Stimulated activated CD8-positive, alpha-beta memory T cell treated with anti-CD3 and anti-CD28 coated beads, Interleukin-4, amount 100 ng/mL, for 48 hours (primary cell): ENCODE measurements around the gene PGBD5.

Source experiments
- DNase-seq: peaks from one replicate; pipeline ENCODE4 v3.0.0-alpha.2; 2020

PGBD5 gene

DNA sequence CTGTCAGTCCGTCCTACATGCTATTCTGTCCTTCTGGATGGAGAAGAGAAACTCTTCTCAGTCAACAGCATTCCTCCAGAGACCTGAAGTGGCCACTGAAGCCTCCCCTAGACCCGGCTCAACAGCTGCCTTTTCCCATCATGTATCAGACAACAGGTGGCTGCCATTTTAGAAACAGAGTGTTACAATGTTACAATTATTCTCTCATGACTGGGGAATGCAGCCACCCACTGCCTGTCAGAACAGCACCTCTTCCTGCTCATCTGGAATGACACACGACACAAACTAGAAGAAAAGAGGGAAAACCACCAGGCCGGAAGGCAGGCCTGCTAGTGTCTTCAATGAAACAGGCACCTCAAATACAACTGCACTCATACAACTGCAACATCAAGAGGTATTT lies 105.3 kb downstream of the PGBD5 start:
- no peak for DNase-seq

DNA sequence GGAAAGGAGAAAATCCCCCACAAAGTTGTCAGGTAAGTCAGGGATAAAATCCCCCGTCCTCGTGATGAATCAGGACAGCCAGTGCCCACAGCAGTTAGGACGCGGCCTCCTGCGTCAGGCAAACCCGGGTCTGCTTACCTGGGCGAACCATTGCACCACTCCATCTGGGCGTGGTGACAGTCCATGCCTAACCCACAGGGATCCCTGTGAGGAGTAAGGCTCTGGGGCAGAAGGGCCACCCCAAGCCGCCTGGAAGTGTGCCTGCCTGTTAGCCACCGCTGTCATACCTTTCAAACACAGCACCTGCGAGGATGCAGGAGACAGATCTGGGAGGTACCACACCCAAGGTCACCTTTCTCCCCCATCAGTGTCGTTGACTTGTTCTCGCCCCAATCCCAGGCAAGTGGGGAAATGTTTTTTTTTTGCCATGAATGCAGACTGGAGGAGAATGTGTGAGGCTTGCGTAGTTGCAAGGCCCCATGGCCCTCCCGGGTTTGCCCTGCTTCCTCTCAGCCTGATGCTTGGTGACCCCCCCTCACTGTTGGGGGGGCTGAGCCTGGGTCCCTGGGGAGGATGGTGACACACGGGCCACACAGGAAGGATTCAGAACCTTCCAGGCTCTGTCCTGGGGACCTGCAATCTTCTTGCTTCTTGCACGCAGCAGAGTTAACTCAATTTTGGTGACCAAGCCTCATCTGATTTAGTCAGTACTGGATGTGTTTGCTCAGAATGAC lies 107.0 kb downstream of the PGBD5 start:
- no peak for DNase-seq

DNA sequence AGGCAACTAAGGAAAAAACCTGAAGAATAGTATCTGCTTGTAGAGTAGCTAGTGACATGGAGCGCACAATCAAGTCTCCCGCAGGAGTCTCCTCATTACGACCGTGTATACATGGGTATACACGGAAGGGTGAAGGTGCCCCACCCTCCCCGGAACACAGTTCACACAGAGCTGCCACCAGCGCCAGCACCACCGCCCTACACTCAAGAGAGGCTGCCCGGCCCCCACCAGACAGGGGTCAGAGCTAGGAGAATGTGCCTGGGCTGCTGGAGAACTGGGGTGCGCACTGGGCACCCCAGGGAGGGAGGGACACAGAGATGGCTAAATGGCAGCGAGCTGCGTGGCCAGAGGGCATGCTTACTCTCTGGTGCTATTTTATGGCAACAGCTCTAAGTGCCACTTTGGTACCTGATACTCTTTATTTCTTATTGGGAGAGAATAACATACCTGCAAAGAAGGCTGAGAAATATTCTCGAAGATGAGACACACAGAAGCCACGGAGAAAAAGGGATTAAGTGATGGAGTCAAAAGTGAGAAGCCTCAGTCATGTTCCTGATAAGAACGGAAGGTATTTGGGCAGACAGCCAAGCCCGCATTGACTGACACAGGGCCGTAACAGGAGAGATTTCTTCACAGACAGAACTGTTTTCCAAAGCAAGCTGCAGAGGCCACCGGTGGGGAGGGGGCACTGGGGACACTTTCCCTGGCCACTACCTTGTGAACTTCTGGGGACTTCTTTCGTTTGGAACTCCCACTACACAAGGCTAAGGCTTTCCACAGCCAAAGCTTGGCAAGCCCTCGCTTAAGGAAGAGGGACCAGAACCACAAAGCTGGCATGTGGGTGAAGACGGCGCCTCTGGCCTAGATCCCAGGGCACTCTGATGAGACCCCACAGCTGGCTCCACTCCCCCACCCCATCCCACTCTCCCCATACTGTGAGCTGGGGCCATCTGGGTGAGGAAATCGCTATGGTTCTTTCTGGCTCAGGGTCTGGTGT lies 108.0 kb downstream of the PGBD5 start:
- no peak for DNase-seq

DNA sequence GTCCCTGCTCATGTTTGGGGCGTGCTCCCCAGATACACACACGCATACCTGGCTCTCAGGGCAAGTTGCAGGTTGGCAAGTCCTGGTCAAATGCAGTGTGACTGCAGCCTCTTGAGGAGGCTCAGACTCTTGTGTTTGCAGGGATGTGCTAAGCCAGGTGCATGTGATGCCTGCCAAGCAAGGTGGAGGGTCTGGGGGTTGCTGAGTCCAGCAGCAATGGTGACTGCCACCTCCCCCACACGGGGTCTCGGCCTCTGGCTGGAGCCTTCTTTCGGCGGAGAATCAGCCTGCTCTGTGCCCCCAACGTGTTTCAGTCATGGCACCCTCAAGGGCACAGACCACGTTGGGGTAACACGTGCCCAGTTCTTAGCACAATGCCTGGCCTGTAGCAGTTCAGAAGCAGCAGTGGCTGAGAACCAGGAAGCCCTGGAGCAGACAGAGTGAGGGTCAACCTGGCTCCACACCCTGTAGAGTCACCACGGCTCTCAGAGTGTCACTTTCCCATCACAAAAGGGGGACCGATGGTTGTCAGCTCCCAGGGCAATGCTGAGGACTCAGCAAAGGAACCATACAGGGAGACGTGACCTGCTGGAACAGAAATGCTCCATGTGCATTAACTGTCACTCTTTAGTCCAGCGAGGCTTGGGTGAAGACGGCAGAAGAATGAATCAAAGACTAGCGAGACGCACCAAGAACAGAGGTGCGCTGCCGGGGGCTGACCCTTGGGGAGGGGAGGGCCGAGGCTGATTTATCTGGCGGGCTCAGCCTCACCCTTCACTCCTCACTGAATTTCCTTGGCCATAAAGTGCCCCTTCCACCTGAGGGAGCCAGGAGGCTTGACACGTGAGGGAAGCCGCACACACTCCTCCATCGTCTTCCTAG lies 109.0 kb downstream of the PGBD5 start:
- DNase-seq: no peak

DNA sequence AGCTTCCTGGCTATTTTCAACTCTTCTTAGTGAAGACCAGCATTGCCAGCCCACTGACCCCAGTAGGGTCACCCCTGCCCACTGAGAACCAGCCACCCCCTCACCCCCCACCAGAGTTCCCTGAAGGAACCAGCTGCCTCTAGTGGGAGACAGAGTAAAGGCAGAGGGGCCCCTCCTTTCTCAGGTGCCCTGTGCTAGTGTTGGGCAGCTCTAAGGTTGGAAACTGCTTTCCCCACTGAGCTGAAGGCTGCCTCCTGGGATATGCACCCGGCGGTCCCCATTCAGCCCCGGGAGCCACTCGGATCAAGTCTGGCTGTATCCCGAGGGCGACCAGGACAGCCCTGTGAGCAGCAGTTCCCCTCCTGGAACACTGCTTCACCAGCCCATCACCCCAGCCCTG lies 111.0 kb downstream of the PGBD5 start:
- no peak for DNase-seq

DNA sequence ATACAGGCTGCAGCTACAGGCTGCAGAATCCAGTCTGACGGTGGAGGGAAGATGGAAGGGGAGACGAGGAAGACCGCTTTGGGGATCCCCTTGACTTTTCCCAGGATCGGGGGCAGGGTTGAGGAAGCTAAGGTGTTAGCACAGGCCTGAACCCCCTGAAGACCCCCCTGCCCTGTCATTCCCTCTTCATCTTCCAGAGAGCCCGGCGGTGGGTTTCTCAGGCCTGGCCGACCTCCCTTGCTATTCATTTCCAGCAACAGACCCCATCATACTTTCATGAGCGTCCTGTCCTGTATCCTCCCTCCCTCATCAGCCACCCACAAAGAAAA lies 112.0 kb downstream of the PGBD5 start:
- DNase-seq: no peak

GRCh38 chr1:230313453-230314141 lies 112.5 kb downstream of the PGBD5 start:
- DNase-seq: no peak

- DNase-seq: no peak
Measured at GRCh38 chr1:230312676-230313075, 113.5 kb downstream of the PGBD5 start.

DNA sequence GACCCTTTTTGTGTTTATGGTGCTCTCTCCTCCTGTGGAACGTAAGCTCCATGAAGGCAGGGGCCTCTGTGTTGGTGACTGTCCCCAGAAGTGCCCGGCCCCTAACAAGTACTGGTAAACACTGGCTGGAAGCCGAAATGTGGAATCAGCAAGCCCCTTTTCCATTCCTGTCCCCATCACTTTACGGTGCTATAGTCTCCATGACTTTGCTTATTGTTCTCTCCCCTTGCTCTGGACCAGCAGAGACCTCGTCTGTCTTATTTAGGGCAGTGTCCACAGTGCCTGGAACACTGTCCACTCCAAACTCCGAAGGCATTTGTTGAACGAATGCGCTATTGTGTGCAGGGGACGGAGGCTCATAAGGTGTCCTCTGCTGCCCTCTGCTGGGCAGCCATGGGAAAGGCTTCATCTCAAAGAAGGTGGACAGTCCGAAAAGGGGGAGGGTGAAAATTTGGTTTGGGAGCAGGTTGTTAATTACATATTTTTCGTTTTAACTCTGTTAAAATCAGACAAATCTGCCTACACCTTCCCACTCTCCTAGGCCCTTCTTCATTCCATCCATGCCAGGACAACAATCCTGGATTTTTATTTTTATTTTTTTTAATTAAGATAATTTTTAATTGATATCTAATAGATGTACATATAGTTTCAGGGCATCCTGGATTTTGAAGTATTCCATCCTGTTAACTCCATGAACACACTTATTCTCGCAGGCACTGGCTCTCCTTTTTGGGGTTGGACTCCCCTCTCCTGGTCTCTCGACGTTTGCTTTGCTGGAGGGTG lies 115.6 kb downstream of the PGBD5 start:
- peak; percentile 75 for DNase-seq

DNA sequence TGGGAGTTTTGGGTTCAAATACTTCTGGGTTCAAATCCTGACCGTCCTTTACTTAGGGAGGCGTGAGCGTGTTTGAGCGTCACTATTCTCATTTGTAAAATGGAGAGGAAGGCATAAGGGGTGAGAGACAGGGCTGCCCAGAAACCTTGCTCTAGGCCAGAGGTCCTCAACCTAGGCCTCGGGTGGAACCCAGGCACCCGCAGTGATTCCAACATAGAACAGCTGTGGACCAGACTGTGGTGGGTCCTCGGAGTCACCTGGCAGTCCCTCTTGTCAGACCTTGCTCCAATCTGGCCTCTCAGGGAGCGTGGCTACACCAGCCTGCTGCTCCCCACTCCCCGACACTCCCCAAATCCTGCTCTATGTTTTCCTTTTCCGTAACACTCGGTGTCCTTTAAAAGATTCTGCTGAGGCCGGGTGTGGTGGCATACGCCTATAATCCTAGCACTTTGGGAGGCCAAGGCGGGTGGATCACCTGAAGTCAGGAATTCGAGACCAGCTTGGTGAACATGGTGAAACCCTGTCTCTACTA lies 116.4 kb downstream of the PGBD5 start:
- no peak for DNase-seq

DNA sequence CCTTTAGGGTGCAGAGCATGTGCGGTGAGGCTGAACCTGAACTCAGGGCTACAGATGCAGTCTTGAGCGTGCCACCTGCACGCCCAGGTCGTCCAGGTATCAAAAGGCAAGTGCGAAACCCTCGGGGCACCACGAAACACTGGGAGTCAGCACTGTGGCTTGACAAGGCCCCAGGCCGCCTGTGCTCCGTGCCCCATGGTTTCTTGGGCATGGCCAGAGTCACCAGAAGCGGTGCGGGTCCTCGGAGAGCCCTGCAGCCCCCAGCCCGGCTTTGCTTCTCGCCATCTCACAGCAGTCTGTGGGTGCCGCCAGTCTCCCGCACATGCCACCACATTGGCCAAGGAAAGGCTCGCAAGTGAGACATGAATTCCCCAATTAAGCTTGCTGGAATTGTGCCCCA lies 117.3 kb downstream of the PGBD5 start:
- no peak for DNase-seq

DNA sequence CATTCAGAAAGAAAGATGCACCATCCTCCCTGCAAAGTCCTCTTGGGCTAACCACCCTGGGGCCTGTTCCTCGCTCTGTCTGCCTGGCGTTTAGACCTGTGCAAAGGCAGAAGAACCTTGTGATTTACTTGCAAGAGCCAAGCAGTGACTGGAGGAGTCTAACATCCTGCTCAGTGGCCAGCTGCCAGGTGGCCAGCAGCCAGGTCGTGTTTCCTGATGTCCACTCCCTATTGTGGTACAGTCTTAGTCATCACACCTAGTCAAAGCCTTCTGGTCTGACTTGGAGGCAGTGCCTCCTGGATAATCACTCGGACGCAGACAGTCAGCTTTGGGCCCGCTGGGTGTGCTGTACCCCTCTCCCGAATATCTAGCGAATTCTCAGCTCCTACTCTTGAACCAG lies 118.1 kb downstream of the PGBD5 start:
- no peak for DNase-seq

DNA sequence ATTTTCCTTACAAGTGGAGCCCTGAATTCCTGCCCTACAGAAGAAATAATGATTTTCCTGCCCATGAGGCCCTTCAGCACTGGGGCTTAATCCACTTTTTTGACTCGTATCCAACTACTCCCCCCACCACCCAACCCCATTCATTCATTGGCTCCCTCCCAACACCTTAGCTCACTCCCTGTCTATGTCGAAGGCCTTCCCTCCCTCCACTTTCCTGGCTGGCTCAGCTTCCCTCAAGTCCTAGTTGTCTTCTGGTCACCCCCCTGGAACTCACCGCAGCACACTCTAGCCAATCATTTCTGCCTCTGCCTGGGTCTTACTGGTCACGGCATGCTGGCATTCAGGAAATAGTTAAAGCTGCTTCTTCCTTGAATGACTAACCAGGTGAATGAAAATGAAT lies 118.9 kb downstream of the PGBD5 start:
- no peak for DNase-seq

DNA sequence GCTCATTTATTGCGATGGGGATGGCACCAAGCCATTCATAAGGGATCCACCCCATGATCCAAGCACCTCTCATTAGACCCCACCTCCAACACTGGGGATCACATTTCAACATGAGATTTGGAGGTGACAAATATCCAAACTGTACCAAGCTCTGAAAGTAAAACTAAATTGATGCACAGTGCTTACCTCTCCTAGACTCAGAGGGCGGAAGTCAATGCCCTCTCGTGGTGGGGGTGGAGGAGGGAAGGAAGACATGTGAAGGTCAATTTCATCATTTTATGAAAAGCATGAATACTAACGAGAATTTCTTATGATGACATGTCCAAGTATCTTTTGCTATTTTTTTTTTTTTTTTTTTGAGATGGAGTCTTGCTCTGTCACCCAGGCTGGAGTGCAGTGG lies 120.0 kb downstream of the PGBD5 start:
- DNase-seq: peak; percentile 51

GRCh38 chr1:230303822-230304221 lies 122.3 kb downstream of the PGBD5 start:
- DNase-seq: no peak

DNA sequence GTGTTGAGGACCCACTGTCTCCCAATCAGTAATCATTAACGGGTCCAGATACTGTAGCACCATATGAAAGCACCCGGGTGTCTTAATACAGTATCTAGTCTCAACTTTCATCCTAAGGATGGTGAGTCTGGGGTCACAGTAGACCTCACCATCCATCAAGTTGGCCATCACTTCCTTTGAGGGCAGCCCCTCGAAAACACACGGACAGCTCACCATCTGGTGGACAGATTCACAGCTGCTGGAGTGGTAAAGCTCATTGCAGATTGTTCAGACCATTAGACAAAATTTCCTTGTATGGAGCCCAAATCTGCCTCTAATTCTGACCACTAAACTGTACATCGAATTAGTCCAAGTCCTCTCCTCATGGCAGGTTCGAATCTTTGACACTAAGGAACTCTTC lies 123.1 kb downstream of the PGBD5 start:
- DNase-seq: no peak

GRCh38 chr1:230301822-230302221 lies 124.3 kb downstream of the PGBD5 start:
- DNase-seq: no peak

DNA sequence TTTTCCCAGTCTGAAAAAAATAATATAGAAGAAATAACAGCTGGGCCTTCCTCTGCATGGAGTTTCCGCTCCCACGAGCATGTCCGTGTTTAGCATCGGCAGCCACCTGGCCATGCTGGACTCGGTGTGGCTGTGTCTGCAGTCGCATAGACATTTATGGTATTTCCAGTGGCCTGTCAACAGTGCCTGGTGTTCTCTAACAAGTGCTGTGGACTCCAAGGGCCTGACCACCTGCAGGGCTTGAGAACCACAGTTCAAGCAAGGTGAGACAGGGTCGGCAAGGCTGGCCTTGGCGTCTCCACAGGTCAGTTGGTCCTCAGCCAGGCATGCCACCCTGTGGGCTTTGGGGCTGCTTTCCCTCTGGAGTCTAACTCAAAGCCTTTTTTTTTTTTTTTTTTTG lies 124.8 kb downstream of the PGBD5 start:
- DNase-seq: no peak

DNA sequence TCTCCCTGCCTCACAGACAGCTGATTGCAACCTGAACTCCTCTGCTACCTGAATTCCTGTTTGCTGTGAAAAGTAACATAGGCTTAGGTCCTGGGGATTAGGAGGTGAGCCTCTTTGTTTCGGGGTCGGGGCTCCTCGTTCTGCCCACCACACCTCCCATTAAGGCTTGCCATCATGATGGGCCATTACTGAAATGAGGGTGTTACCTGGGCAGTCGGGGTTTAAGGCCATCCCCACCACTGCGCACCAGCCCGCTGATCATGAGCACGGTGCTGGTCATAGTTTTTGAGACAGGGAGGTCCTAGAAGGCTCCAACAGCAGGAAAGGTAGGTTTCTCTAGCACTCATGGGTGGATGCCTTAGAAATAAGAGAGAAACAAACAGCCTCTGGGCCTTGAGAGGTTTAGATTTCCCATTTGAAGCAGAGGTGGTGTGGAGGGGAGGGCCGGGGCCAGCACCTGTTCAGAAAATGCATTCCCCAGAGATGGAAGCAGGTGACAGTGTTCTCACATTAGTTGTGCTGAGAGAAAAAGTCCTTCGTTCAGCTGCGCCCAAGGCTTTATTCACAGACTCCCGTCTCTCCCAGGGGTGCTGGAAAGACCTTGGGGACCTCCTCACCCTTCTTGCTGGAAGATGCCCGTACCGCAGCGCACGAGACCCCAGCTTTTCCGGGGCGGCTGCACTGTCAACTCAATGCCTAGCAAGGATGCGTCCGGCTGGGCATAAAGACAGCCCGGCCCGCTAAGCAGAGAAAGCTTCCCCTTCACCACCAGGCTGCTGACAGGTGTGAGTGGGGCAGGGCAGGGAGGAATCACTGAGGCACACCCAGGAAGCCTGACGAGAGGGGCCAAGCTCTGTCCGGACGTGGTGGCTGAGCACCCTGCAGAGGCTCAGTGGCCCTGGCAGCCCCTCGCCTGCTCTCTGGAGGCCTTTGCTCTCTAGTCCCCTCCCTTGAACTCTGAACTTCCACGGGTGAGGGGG lies 125.5 kb downstream of the PGBD5 start:
- DNase-seq: no peak
